HG03159 (cell line): Measurements from ENCODE around the gene CYP2C19.
"Not testable (repeated sequence)": the region's sequence is repeated elsewhere in the genome, so short reads cannot be mapped to it uniquely, and the experiment has no call there.

ENCODE experiments used
- ATAC-seq: cut with Tn5 transposase; IDR thresholded peaks from one replicate; pipeline ENCODE4 v1.9.1; 2021; ENCODE audit warnings: mild to moderate bottlenecking, moderate library complexity; ENCODE audit not compliant: unreplicated experiment

Gene CYP2C19

GRCh38 chr10:94878649-94879048, 116.2 kb downstream of the CYP2C19 start:
- no peak for ATAC-seq

GRCh38 chr10:94879214-94879613, 116.7 kb downstream of the CYP2C19 start:
- no peak for ATAC-seq

- ATAC-seq = no peak
Observed at GRCh38 chr10:94889123-94889522, 126.6 kb downstream of the CYP2C19 start.

GRCh38 chr10:94890264-94891022, 128.0 kb downstream of the CYP2C19 start:
- ATAC-seq = no peak

- ATAC-seq = not testable (repeated sequence)
Observed at GRCh38 chr10:94898414-94898813, 135.9 kb downstream of the CYP2C19 start.

GRCh38 chr10:94902080-94902479, 139.6 kb downstream of the CYP2C19 start:
- no peak for ATAC-seq

GRCh38 chr10:94902570-94902969, 140.1 kb downstream of the CYP2C19 start:
- ATAC-seq = no peak
